ENCODE results near the gene LGMN. TPM values are rescaled to one million over a fixed set of nuclear protein-coding genes. Genes with fewer than 3 reads are reported as not detected.

Gene LGMN
- total RNA-seq: 100 to 1,000 TPM in 1 of 2 donors, 10 to 100 TPM in 1; 83.6 to 167 TPM

DNA sequence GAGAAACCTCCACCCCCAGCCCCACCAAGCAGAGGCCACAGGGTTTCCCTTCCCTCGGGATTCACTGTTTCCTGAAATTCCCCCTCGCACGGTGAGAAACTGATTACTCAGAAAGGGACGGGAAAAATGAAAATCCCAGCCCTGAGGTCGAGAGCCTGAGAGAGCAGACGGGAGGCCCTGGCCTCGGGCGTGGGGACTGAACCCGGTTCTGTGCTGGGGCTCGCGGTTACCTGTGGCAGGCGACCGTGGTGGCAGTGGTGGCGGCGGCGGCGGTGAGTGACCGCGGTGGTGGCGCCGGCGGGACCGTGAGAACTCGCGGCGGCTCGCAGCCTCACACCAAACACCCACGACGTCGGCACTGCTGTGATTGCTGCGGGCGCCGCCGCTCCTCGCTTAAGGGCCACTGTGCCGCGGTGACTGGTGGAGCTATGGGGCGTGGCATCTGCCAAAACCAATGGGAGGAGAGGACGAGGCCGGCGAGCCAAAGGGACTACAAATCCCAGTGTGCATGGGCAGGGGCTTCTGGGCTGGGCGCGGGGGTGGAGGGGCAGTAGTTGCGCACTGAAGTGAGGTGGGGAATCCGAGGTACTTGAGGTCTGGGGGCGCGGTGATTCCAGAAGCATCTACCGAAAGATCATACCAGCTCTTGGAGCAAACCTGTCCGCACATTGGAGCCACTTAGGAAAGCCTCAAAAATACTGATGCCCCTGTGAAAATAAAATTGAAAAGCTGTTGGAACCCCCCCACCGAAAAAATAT, at the start of gene LGMN:
LGMN (minus strand) TSS at position 369 of the 758 bp plus-strand sequence. CDS start 15,841 bp downstream, outside the sequence.
- H3K4me1 ChIP-seq (ENCODE audit: control insufficient read depth in 1 of 2, low read depth in 2 of 2): peaks cover 2 to 21% of the 10 kb centered on the region in 2 donors
- ATAC-seq (ENCODE audit: insufficient number of reproducible peaks, low FRiP score, low read depth) (peak; percentile 87), DNase-seq (ENCODE audit: low spot score) (peak; percentile 94)
- no peak for TF ChIP-seq CTCF (IDR thresholded peaks at IDR 0.05)
- peak within 1 kb of the TSS; percentile 72 for H3K4me3 ChIP-seq
- H3K36me3 ChIP-seq: no peaks in the 10 kb centered on the region
- H3K27ac ChIP-seq: peak within 1 kb of the TSS; percentile 78 to 87
- no peaks in the 10 kb centered on the region for H3K27me3 ChIP-seq (replicated peaks; ENCODE audit: insufficient read depth)
- no peaks in the 10 kb centered on the region for H3K9me3 ChIP-seq

GRCh38 chr14:92794961-92795360, 46.5 kb upstream of the LGMN start:
- no peak for DNase-seq (ENCODE audit: low spot score)
- ATAC-seq (ENCODE audit: insufficient number of reproducible peaks, low FRiP score, low read depth): no peak
- H3K4me3 ChIP-seq: peak overlapping the region; percentile 89
- peaks cover 15 to 30% of the 10 kb centered on the region in 2 donors for H3K4me1 ChIP-seq (ENCODE audit: control insufficient read depth in 1 of 2, low read depth in 2 of 2)
- no peaks in the 10 kb centered on the region for H3K27me3 ChIP-seq (replicated peaks; ENCODE audit: insufficient read depth)
- H3K9me3 ChIP-seq: peaks cover 2% of the 10 kb centered on the region
- H3K36me3 ChIP-seq: peaks cover 5% of the 10 kb centered on the region
- TF ChIP-seq CTCF (IDR thresholded peaks at IDR 0.05): no peak
- H3K27ac ChIP-seq: peak overlapping the region; percentile 73 to 79

GRCh38 chr14:92794547-92794941, 46.1 kb upstream of the LGMN start:
- Histone ChIP-seq H3K27me3 (replicated peaks; ENCODE audit: insufficient read depth) (no peaks in the 10 kb centered on the region), H3K9me3 (peaks cover 4% of the 10 kb centered on the region), H3K4me3 (peak overlapping the region; percentile 89), H3K4me1 (ENCODE audit: control insufficient read depth in 1 of 2, low read depth in 2 of 2) (peaks cover 12 to 26% of the 10 kb centered on the region in 2 donors), H3K36me3 (peaks cover 5% of the 10 kb centered on the region), H3K27ac (peak overlapping the region; percentile 73 to 79)
- TF ChIP-seq CTCF (IDR thresholded peaks at IDR 0.05): no peak
- DNase-seq (ENCODE audit: low spot score) (no peak), ATAC-seq (ENCODE audit: insufficient number of reproducible peaks, low FRiP score, low read depth) (no peak)

DNA sequence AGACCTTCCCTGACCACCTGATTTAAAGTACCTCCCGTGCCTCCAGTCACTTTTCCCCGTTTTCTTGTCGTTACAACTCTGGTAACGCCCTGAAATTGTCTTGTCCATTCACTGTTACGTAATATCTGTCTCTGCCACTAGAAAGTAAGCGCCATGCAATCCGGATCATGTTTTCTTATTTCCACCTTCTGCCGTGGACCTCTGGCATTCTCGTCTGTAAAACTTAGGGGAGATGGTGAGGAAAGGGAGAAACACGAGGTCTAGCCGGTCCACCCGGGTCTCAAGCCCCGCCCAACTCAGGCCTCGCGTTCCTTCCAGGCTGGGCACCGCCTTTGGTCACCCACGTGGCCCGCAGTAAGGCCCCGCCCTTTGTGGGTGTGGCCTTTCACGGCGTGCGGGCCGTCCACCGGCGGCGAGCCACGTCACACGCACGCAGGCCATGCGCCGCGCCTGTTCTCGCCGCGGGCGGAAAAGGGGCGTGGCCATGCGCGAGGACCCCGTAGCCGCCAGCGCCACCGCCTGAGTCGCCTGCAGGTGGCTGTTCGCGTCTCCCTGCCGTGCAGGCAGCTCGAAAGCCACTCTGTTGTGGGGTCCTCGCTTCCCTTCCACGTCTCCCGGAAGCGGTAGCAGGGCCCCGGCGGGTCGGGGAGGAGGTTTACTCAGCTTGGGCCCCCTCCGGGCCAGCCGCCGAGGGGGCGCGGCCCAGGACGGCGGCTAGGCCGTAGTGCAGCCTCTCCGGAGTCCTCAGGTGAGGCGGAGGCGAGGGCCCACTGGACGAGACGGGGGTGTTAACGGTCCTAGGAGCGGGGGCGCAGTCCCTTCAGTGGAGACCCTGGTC, 45.5 kb upstream of the LGMN start, which contains the start of gene GOLGA5:
GOLGA5 (plus strand) TSS at position 597 of the 838 bp plus-strand sequence. CDS start 3,133 bp downstream, outside the sequence.
- ATAC-seq (ENCODE audit: insufficient number of reproducible peaks, low FRiP score, low read depth): peak; percentile 85
- Histone ChIP-seq H3K4me3 (peak within 1 kb of the TSS; percentile 89), H3K27me3 (replicated peaks; ENCODE audit: insufficient read depth) (no peaks in the 10 kb centered on the region), H3K36me3 (peaks cover 5% of the 10 kb centered on the region), H3K27ac (peak within 1 kb of the TSS; percentile 73 to 79), H3K4me1 (ENCODE audit: control insufficient read depth in 1 of 2, low read depth in 2 of 2) (peaks cover 12 to 25% of the 10 kb centered on the region in 2 donors), H3K9me3 (peaks cover 10% of the 10 kb centered on the region)
- DNase-seq (ENCODE audit: low spot score): peak; percentile 81
- TF ChIP-seq CTCF (IDR thresholded peaks at IDR 0.05): peak; percentile 24

DNA sequence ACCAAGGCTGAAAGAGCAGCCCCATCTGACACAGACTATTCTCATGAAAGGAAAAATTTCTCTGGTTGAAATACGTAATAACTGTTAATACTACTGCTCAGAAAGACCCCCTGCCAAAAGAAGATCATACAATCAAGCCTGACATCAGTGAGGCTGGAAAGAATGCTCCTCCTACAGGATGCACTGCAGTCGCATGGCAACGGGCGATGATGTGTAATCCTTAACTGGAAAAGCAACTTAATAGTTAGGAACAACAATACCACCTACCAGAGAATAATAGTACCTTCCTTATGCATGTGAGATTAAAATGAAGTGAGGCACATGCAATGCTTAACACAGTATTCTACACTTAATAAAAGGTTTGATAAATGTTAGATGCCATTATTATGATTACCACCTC, 44.5 kb upstream of the LGMN start:
- no peak for TF ChIP-seq CTCF (IDR thresholded peaks at IDR 0.05)
- Histone ChIP-seq H3K27me3 (replicated peaks; ENCODE audit: insufficient read depth) (no peaks in the 10 kb centered on the region), H3K9me3 (peaks cover 10% of the 10 kb centered on the region), H3K4me1 (ENCODE audit: control insufficient read depth in 1 of 2, low read depth in 2 of 2) (peaks cover 12 to 25% of the 10 kb centered on the region in 2 donors), H3K27ac (no peak overlapping the region), H3K36me3 (no peaks in the 10 kb centered on the region), H3K4me3 (no peak overlapping the region)
- ATAC-seq (ENCODE audit: insufficient number of reproducible peaks, low FRiP score, low read depth) (no peak), DNase-seq (ENCODE audit: low spot score) (no peak)

All from thoracic aorta (tissue), 2 donors.